H1 (cell line): ENCODE data around the gene EDA. TPM values are rescaled to one million over a fixed set of nuclear protein-coding genes. Genes with fewer than 3 reads are reported as not detected.

ENCODE experiments used
- CTCF ChIA-PET: fragments of 300-600 bp; sonication (Branson Sonifier 250); formaldehyde crosslinking; loops from one replicate; lab custom pipeline; 2021; ENCODE audit not compliant: partially characterized antibody; lab: Charles Lee
- POLR2A ChIA-PET: fragments of 300-600 bp; sonication (Branson Sonifier 250); formaldehyde crosslinking; loops from one replicate; lab custom pipeline; 2021; ENCODE audit warnings: inconsistent platforms; ENCODE audit not compliant: partially characterized antibody; lab: Charles Lee
- DNase-seq, 2 experiments: peaks; one replicate each; pipeline versions ENCODE4 v3.0.0 to v3.0.0-alpha.2; 2010 to 2022; ENCODE audit warnings: low spot score in 2 of 2, low read depth in 1 of 2, mixed read lengths in 1 of 2
- FAIRE-seq: peaks from 2 replicates; lab custom pipeline; 2011; peaks lifted over from hg19 to GRCh38; lab: Jason Lieb, UNC
- H2AFZ ChIP-seq: 2 replicates; pipeline ENCODE4 v1.8.1; 2012; ENCODE audit warnings: low read length, inconsistent platforms
- H2AK5ac ChIP-seq: 2 replicates; pipeline ENCODE4 v1.6.1; 2013; ENCODE audit warnings: low read depth, low read length
- H2BK120ac ChIP-seq: replicated peaks from 2 replicates; pipeline ENCODE3; 2013; ENCODE audit warnings: low read depth, low read length, inconsistent platforms
- H2BK12ac ChIP-seq: 2 replicates; pipeline ENCODE4 v1.6.1; 2013; ENCODE audit warnings: low read depth, low read length
- H2BK15ac ChIP-seq: 2 replicates; pipeline ENCODE4 v1.6.1; 2013; ENCODE audit warnings: low read length
- H2BK20ac ChIP-seq: 2 replicates; pipeline ENCODE4 v1.6.1; 2013; ENCODE audit warnings: low read length
- H2BK5ac ChIP-seq: 2 replicates; pipeline ENCODE4 v1.6.1; 2013; ENCODE audit warnings: low read depth, low read length
- H3K14ac ChIP-seq: 2 replicates; pipeline ENCODE4 v1.6.1; 2013; ENCODE audit warnings: inconsistent platforms; ENCODE audit not compliant: insufficient read length
- H3K18ac ChIP-seq: 2 replicates; pipeline ENCODE4 v1.6.1; 2013; ENCODE audit warnings: low read length; ENCODE audit errors: extremely low read depth
- H3K23ac ChIP-seq: 2 replicates; pipeline ENCODE4 v1.6.1; 2013; ENCODE audit warnings: inconsistent platforms; ENCODE audit not compliant: insufficient read length
- H3K23me2 ChIP-seq: 2 replicates; pipeline ENCODE4 v1.6.1; 2013; ENCODE audit warnings: low read depth, low read length
- H3K27ac ChIP-seq: 2 replicates; pipeline ENCODE4 v1.6.1; 2011; ENCODE audit warnings: low read depth, low read length, inconsistent platforms
- H3K27me3 ChIP-seq, 4 experiments: replicated peaks in 1 of 4; 1 replicate in 1 of 4; 2 replicates in 3 of 4; pipeline versions ENCODE4 v1.6.1 to v1.8.1; 2011 to 2013; ENCODE audit warnings: low read length in 3 of 4, mild to moderate bottlenecking in 3 of 4, inconsistent platforms in 2 of 4, mixed read lengths in 2 of 4, moderate library complexity in 1 of 4; ENCODE audit not compliant: control insufficient read depth in 3 of 4, insufficient read depth in 3 of 4; ENCODE audit errors: extremely low read depth in 1 of 4
- H3K36me3 ChIP-seq, 4 experiments: 2 replicates each; pipeline versions ENCODE4 v1.6.1 to v1.8.1; 2011 to 2013; ENCODE audit warnings: mild to moderate bottlenecking in 4 of 4, low read length in 3 of 4, moderate library complexity in 2 of 4, control low read depth in 1 of 4, inconsistent platforms in 1 of 4; ENCODE audit not compliant: insufficient read depth in 4 of 4, control insufficient read depth in 2 of 4
- H3K4ac ChIP-seq: replicated peaks from 2 replicates; pipeline ENCODE3; 2013; ENCODE audit warnings: low read length, low read depth, mixed read lengths, inconsistent platforms; ENCODE audit not compliant: insufficient read length
- H3K4me1 ChIP-seq, 4 experiments: replicated peaks in 1 of 4; 1 replicate in 1 of 4; 2 replicates in 3 of 4; pipeline versions ENCODE4 v1.6.1 to v1.8.1; 2011 to 2013; ENCODE audit warnings: low read length in 3 of 4, inconsistent platforms in 2 of 4, mixed read lengths in 1 of 4; ENCODE audit not compliant: insufficient read depth in 4 of 4, control insufficient read depth in 3 of 4
- H3K4me2 ChIP-seq, 2 experiments: 2 replicates each; pipeline versions ENCODE4 v1.6.1 to v1.8.1; 2011 to 2013; ENCODE audit warnings: low read depth in 2 of 2, low read length in 2 of 2, control low read depth in 1 of 2, inconsistent platforms in 1 of 2, mild to moderate bottlenecking in 1 of 2; ENCODE audit not compliant: insufficient read depth in 1 of 2
- H3K4me3 ChIP-seq, 4 experiments: fragments of 200-600, 300-600 bp in 1 of 4; sonication (generic), shearing (Covaris generic), sonication (Bioruptor Twin) in 1 of 4; 2 replicates each; pipeline versions ENCODE4 v1.5.1 to v1.8.1; 2011 to 2016; ENCODE audit warnings: low read length in 4 of 4, low read depth in 3 of 4, control low read depth in 2 of 4, inconsistent platforms in 2 of 4, mild to moderate bottlenecking in 2 of 4, mixed read lengths in 1 of 4, moderate library complexity in 1 of 4; ENCODE audit not compliant: insufficient read depth in 2 of 4; ENCODE audit errors: extremely low read depth in 1 of 4
- H3K56ac ChIP-seq: replicated peaks from 2 replicates; pipeline ENCODE3; 2013; ENCODE audit warnings: low read depth, mild to moderate bottlenecking, mixed read lengths, low read length, inconsistent platforms; ENCODE audit not compliant: insufficient read length
- H3K79me1 ChIP-seq: 2 replicates; pipeline ENCODE4 v1.6.1; 2013; ENCODE audit warnings: low read depth, low read length, control low read depth
- H3K79me2 ChIP-seq, 2 experiments: 2 replicates each; pipeline versions ENCODE4 v1.6.1 to v1.8.1; 2012 to 2013; ENCODE audit warnings: low read length in 2 of 2, mild to moderate bottlenecking in 2 of 2, inconsistent platforms in 1 of 2; ENCODE audit not compliant: insufficient read depth in 2 of 2, control insufficient read depth in 1 of 2
- H3K9ac ChIP-seq, 4 experiments: replicated peaks in 1 of 4; 1 replicate in 1 of 4; 2 replicates in 3 of 4; pipeline versions ENCODE4 v1.6.1 to v1.8.1; 2011 to 2013; ENCODE audit warnings: low read depth in 3 of 4, low read length in 3 of 4, control low read depth in 2 of 4, mild to moderate bottlenecking in 2 of 4, moderate library complexity in 2 of 4, inconsistent platforms in 1 of 4; ENCODE audit errors: extremely low read depth in 1 of 4
- H3K9me3 ChIP-seq, 2 experiments: 2 replicates each; pipeline versions ENCODE4 v1.6.1 to v1.8.1; 2012 to 2013; ENCODE audit warnings: mild to moderate bottlenecking in 2 of 2, moderate library complexity in 2 of 2, control low read depth in 1 of 2, inconsistent platforms in 1 of 2, low read depth in 1 of 2, low read length in 1 of 2, mixed read lengths in 1 of 2; ENCODE audit not compliant: insufficient read depth in 2 of 2
- H4K20me1 ChIP-seq, 2 experiments: replicated peaks in 1 of 2; 2 replicates each; pipeline versions ENCODE3 to v1.8.1; 2011 to 2013; ENCODE audit warnings: inconsistent platforms in 2 of 2, low read length in 2 of 2, mild to moderate bottlenecking in 1 of 2; ENCODE audit not compliant: insufficient read depth in 2 of 2, control insufficient read depth in 1 of 2
- H4K5ac ChIP-seq: 2 replicates; pipeline ENCODE4 v1.6.1; 2013; ENCODE audit warnings: low read length, low read depth, mixed read lengths, inconsistent platforms; ENCODE audit not compliant: insufficient read length
- H4K8ac ChIP-seq: 2 replicates; pipeline ENCODE4 v1.8.0; 2013; ENCODE audit warnings: mild to moderate bottlenecking, moderate library complexity, low read length, inconsistent platforms; ENCODE audit not compliant: insufficient read depth; ENCODE audit errors: extremely low read depth
- H4K91ac ChIP-seq: replicated peaks from 2 replicates; pipeline ENCODE3; 2013; ENCODE audit warnings: low read length, mixed read lengths, inconsistent platforms; ENCODE audit not compliant: insufficient read length
- CHD1 ChIP-seq: IDR thresholded peaks from 2 replicates; pipeline ENCODE4 v1.6.1; 2012; ENCODE audit warnings: low read depth, low read length, improper control_type of control experiment
- PHF8 ChIP-seq: fragments of 200-600 bp; sonication (generic); conservative IDR thresholded peaks from 2 replicates; pipeline ENCODE4 v1.7.1; 2012; ENCODE audit warnings: low read depth, mild to moderate bottlenecking, inconsistent platforms, low read length, moderate library complexity
- RFX5 ChIP-seq: IDR thresholded peaks from 2 replicates; pipeline ENCODE4 v1.6.1; 2011; ENCODE audit warnings: low read depth, low read length, improper control_type of control experiment, borderline replicate concordance
- SP1 ChIP-seq: IDR thresholded peaks from 2 replicates; pipeline ENCODE4 v1.6.1; 2011; ENCODE audit warnings: low read depth, low read length
- TEAD4 ChIP-seq: IDR thresholded peaks from 2 replicates; pipeline ENCODE4 v1.6.1; 2012; ENCODE audit warnings: low read depth, low read length, inconsistent platforms, mixed read lengths
- ZNF274 ChIP-seq: IDR thresholded peaks from 2 replicates; pipeline ENCODE4 v1.7.0; 2012; ENCODE audit warnings: low read length, borderline replicate concordance; ENCODE audit errors: extremely low read depth
- polyA plus RNA-seq, 7 experiments: library from polyadenylated mRNA; depleted of rRNA in 3 of 7; stranded (reverse) in 5 of 7; unstranded in 2 of 7; fragments of >200 nt in 5 of 7; fragments of 200-250 nt in 2 of 7; gene quantifications; 1 replicate in 5 of 7; 2 replicates in 1 of 7; 4 replicates in 1 of 7; pipeline versions ENCODE4 v1.2.1 to v1.2.3, GENCODE V29; 2011 to 2013; ENCODE audit warnings: missing spikeins in 2 of 7, mixed read lengths in 2 of 7
- total RNA-seq: library from RNA; stranded (reverse); fragmentation: NEBNext Ultra II Directional; extraction: Animal tissue kit (Norgen Biotek cat#: 25700); gene quantifications from 2 replicates; pipeline ENCODE4 v1.2.1, GENCODE V29; 2021

The EDA gene
- total and polyA plus RNA-seq, 2 of the 8 experiments (the other 6 are each of a cell fraction or from before 2014, with no cell fraction given): 7.5 to 10.5 TPM

GRCh38 chrX:69607616-69608015 lies 8.3 kb upstream of the EDA start:
- H3K79me2 ChIP-seq: no peaks in the 10 kb centered on the region
- no peak overlapping the region for H4K91ac ChIP-seq
- H3K27ac ChIP-seq: no peak overlapping the region
- H3K36me3 ChIP-seq: no peaks in the 10 kb centered on the region
- H3K23me2 ChIP-seq: no peaks in the 10 kb centered on the region
- H3K9me3 ChIP-seq: no peaks in the 10 kb centered on the region
- peaks cover 0 to 7% (median 0%) of the 10 kb centered on the region in 4 experiments; a peak in 2 of 7 replicates for H3K4me1 ChIP-seq
- no peak overlapping the region for H3K23ac ChIP-seq
- H3K14ac ChIP-seq: no peak overlapping the region
- H4K20me1 ChIP-seq: no peaks in the 10 kb centered on the region
- H2AFZ ChIP-seq: no peak overlapping the region
- H2BK20ac ChIP-seq: no peak overlapping the region
- no peak overlapping the region for H2BK12ac ChIP-seq
- no peak overlapping the region for H3K9ac ChIP-seq
- no peak overlapping the region for H2BK5ac ChIP-seq
- H4K5ac ChIP-seq: no peak overlapping the region
- H2BK120ac ChIP-seq: no peak overlapping the region
- no peak overlapping the region for H3K4ac ChIP-seq
- no peak for DNase-seq
- H3K4me3 ChIP-seq: no peak overlapping the region
- POLR2A ChIA-PET: no interaction called here
- TF ChIP-seq PHF8 (no peak), CHD1 (no peak), RFX5 (no peak), TEAD4 (no peak), ZNF274 (no peak), SP1 (no peak)
- TF ChIP-seq, all 59 proteins: peak for 0
- Histone ChIP-seq H3K27me3 (no peaks in the 10 kb centered on the region), H2BK15ac (no peak overlapping the region), H3K56ac (no peak overlapping the region), H3K79me1 (no peaks in the 10 kb centered on the region), H3K4me2 (no peak overlapping the region), H2AK5ac (no peak overlapping the region), H4K8ac (no peak overlapping the region), H3K18ac (no peak overlapping the region)
- CTCF ChIA-PET: interaction anchor here (1.3 to 1.4 kb wide), 2 partner anchors 422 to 426 kb away, joined by 3 read pairs; no protein-coding TSS in a partner anchor
- no peak for FAIRE-seq
